ENCODE results near the gene GLP2R.

Gene GLP2R

DNA sequence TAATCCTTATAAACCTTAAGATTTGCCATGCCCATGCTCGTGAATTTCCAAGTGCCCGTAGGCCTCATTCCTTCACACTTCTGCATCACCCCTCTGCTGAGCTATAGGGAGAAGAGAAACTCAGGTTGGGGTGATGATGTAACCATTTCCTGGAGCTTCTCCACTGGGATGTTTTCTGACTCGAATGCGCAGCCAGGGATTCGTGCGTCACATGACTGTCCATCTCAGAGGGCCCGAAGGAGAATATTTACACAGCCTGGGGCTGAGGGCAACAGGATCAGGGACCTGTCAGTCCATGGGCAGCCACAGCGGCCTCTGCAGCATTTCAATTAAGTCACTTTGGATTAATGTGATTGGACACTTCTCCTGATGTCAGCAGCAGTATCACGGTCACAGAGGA, 12.6 kb upstream of the GLP2R start:
- DNase-seq (ENCODE audit: low read depth in 2 of 2): no peak

GRCh38 chr17:9814337-9814945, 11.3 kb upstream of the GLP2R start:
- DNase-seq (ENCODE audit: low read depth in 2 of 2): no peak

DNA sequence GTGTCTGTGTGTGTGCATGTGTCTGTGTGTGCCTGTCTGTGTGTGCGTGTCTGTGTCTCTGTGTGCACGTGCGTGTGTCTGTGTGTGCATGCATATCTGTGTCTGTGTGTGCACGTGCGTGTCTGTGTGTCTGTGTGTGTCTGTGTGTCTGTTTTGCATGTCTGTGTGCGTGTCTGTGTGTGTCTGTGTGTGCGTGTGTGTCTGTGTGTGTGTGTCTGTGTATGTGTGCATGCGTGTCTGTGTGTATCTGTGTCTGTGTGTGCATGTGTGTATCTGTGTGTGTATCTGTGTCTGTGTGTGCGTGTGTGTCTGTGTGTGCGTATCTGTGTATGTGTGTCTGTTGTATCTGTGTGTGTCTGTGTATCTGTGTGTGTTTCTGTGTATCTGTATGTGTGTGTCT, 9.3 kb upstream of the GLP2R start:
- DNase-seq (ENCODE audit: low read depth in 2 of 2): no peak

DNA sequence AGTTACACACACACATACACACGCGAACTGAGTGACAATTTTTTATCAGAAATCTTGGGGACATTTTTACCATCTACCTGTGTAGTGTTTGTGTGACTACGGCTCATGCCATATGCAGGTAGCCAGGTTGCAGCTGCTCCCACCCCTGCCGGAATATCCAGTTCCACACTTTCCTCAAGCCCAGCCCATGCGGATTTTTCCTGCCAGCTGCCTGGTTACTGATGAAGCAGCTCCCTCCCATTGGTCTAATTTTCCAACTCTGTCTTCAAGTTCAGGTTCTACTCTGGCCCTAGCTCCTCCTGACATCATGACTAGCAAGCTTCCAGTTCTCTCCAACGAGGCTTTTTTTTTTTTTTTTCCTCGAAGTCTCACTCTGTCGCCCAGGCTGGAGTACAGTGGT, 8.6 kb upstream of the GLP2R start:
- no peak for DNase-seq (ENCODE audit: low read depth in 2 of 2)

DNA sequence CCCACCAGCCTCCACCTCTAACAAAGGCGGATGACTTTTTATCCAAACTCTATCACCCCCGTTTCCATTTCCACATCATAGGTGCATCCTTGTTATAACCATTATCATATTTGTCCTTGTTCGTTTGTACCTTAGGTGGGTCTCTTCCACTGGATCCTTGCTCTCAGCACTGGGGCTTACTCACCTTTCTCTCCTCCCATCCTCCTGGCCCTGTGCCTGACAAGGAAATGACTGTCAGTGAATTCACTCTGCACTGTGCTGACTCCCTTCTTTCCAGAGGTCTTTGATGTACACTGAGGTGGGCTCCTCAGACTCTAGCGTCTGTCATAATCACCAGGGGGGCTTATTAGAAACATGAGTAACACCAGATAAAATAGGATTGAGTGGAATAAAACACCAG, 7.0 kb upstream of the GLP2R start:
- DNase-seq (ENCODE audit: low read depth in 2 of 2): no peak

DNA sequence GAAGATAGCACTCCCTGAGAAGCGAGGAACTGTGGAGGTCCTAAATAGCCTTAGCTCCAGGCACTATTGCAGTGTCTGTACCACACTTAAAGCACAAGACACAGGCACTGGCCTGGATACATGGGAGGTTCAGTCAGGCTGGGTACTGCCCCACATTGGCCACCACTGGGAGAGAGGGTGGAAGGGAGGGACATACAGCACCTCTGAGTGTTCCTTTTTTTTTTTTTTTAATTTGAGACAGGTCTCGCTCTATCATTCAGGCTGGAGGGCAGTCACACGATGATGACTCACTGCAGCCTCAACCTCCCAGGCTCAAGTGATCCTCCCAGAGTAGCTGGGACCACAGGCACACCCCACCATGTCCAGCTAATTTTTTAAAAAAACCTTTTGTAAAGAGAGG, 5.3 kb upstream of the GLP2R start:
- no peak for DNase-seq (ENCODE audit: low read depth in 2 of 2)

DNA sequence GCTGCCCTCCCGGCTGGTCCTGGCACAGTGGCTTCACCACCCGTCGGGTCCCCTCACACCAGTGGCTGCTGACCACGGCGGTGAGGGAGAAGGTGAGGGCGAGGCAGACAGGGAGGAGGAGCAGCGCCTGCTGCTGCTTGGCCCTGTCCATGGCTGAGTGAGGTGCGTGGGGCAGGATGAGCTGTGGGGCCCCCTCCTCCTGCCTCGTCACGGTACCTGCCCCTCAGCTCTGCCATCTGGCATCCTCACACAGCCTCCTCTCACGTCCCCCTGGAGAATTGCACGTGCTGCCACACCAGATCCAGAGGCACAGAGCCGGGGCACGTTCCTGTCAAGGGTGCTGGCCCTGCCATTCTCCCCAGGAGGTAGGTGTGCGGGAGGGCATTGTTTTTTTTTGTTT, 3.8 kb upstream of the GLP2R start, which contains the start of gene GSG1L2:
Gene GSG1L2 (minus strand): TSS at position 159 of the 400 bp plus-strand sequence. CDS start 8 bp downstream, at position 151.
- no peak for DNase-seq (ENCODE audit: low read depth in 2 of 2)

- no peak for DNase-seq (ENCODE audit: low read depth in 2 of 2)
Measured at GRCh38 chr17:9824094-9824493, 1.6 kb upstream of the GLP2R start.

DNA sequence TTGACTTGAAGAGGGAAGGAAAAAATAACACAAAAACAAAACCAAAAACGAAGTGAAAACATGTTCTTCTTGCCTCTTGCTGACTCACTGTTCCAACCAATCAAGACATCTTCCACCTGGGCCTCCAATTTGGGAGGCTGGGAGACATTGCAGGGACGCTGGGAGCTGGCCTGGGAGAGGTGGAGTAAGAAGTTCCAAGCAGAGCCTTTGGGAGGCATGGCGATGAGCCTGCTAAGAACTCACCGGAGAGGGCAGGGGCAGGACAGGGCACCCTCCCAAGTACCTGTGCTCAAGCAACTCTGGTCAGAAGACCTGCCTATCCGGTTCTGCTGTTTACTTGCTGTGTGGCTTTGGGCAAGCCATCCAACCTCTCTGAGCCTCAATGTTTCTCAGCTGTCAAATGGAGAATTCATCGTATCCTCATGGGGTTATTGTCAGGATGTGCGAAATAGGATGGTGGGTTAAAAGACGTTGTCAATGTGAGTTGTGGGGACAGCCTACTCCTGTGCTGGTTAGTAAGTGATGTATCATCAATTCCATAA, 856 bp upstream of the GLP2R start:
- DNase-seq (ENCODE audit: low read depth in 2 of 2): no peak

DNA sequence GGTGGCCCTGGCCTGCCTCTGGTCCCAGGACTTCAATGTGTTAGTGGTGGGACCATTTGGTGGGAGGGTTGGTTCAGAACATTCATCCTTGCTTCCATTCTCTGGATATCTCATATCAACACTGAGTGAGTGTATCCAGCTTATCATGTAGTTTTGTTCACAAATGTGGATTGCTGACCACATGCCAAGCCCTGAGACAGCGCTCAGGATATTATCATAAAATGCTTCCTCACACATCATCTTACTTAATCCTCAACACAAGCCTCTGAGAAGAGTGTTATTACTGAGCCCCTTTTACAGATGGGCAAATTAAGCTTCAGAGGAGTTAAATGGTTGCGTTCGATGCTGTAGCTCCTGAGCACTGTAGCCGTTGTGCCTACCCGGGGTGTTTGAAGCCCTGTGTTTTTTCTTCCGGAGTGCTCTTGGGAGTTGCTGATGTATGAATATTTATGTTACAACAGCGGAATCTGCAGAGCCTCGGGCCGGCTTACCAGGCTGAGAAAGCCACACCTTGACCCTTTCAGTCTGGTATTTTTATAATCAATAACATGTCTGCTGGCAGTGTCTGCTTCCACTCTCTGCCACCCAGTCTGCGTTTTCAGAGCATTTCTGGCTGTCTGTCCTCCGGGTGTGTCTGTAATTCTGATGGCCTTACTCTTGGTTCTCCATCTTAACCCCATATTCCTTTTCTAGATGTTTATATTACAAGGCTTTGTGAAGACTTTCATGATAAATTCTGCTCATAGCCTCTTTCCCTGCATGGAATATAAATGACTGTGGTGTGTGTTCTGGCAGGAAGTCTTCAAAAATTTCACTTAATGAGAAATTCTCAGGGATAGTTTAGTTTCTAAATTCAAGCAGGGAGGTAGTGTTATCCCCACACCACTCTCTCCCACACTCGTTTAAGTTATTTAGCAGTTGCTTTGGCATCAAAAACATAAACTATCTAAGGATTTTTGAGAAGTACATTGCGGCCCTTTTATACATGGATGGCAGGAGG, 2.9 kb downstream of the GLP2R start:
- DNase-seq (ENCODE audit: low read depth in 2 of 2): no peak

GRCh38 chr17:9829343-9829742, 3.6 kb downstream of the GLP2R start:
- no peak for DNase-seq (ENCODE audit: low read depth in 2 of 2)

GRCh38 chr17:9830711-9831110, 5.0 kb downstream of the GLP2R start:
- DNase-seq (ENCODE audit: low read depth in 2 of 2): no peak

- DNase-seq (ENCODE audit: low read depth in 2 of 2): no peak
Measured at GRCh38 chr17:9833922-9834321, 8.2 kb downstream of the GLP2R start.

DNA sequence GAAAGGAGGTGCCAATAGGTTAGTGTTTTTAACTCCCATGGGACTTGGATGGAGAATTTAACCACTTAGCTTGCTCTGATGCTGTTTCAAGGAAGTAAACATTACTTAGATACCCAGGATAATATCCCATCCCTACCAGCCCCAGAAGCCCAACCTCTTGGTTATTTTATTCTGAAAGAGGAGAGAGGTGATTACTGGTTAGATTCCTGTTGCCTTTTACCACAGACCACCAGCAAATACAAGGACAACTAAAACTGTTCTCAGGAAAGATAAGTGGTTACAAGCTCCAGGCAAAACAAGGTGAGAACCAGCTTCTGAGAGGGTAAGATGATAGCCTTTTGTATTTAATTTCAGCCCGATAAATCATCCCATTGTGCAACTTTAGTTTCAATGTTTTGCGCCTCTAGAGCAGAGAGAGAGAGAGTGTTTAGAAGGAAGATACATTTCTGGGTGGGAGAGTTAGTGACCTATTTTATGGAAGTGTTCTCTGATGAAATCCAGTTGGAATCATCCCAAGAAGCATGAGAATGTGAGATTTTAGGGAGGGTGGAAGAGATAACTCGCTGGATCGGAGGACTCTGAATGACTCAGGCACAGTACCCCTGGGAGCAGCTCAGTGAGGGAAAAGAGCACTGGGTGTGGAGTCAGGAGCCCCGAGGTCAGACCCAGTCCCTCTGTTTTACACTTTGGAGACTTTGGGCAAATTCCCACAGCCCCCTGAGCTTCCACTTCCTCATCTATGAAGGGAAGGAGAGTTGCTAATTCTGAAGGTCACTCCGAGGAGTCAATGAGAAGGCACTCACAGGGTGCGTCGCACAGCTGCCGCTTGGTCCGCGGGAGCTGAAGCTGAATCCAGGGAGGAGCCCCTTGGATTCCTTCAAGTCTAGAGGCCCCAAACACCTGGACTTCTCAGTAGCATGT, 12.1 kb downstream of the GLP2R start:
- DNase-seq (ENCODE audit: low read depth in 2 of 2): no peak

DNA sequence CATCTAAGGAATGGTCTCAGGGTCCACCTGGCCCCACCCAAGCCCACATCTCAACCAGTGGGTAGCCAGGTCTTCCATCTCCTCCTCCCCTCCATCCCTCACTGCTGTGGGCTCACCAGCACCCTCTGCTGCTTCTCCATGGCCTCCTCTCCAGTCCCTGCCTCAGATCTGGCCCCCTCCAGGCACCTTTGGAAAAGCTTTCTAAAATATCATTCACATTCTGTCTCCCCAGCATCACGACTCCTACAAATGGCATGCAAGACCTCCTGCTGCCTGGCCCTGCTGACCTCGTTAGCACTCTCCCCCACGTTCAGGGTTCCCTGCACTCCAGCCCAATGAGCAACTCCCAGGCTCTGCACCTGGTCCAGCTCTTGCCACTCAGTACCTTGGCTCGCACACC, 13.7 kb downstream of the GLP2R start:
- DNase-seq (ENCODE audit: low read depth in 2 of 2): no peak

GRCh38 chr17:9842057-9842758, 16.5 kb downstream of the GLP2R start:
- no peak for DNase-seq (ENCODE audit: low read depth in 2 of 2)

- DNase-seq (ENCODE audit: low read depth in 2 of 2): no peak
Measured at GRCh38 chr17:9843152-9844010, 17.7 kb downstream of the GLP2R start.

DNA sequence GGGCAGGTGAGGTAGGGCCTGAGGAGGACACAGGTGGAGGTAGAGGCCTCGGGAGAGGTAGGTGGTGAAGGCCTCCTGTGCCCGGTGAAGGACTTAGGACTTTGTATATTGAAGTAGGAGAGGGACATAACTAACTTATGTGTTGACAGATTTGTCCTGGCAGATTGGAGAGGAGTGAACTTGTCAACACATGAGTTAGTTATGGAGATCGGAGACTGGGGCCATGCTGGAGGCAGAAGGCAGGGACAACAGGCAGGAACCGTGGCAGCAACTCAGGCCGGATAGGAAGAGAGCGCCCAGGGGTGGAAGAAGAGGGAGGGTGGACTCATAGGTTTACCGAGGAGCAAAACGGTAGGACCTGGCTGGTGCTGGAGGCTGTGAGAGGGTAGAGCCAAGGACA, 18.4 kb downstream of the GLP2R start:
- no peak for DNase-seq (ENCODE audit: low read depth in 2 of 2)

GRCh38 chr17:9845306-9845705, 19.6 kb downstream of the GLP2R start:
- DNase-seq (ENCODE audit: low read depth in 2 of 2): no peak

- no peak for DNase-seq (ENCODE audit: low read depth in 2 of 2)
Measured at GRCh38 chr17:9850151-9850550, 24.4 kb downstream of the GLP2R start.

Data from stimulated activated CD8-positive, alpha-beta memory T cell treated with anti-CD3 and anti-CD28 coated beads, Interleukin-7, amount 100 ng/mL, for 4 hours (primary cell).